HS-5 (cell line): ENCODE results near the gene TROAP.
"Not testable (repeated sequence)": the region's sequence is repeated elsewhere in the genome, so short reads cannot be mapped to it uniquely, and the experiment has no call there.

ENCODE experiments used
- DNase-seq: peaks from one replicate; pipeline ENCODE4 v3.0.0-alpha.2; 2012; ENCODE audit warnings: low read depth

The TROAP gene

GRCh38 chr12:49294086-49294803, 28.8 kb upstream of the TROAP start:
- DNase-seq: no peak

GRCh38 chr12:49294804-49295081, 28.3 kb upstream of the TROAP start:
- DNase-seq: no peak

GRCh38 chr12:49295082-49295936, 27.7 kb upstream of the TROAP start, which contains the start of gene PRPH:
PRPH (plus strand) TSS chr12:49295147; CDS start chr12:49295201, 54 bp downstream.
- DNase-seq: no peak

- no peak for DNase-seq
These were observed 26.8 kb upstream of the TROAP start for GRCh38 chr12:49296034-49296835.

- no peak for DNase-seq
These were observed 26.0 kb upstream of the TROAP start for GRCh38 chr12:49296836-49297694.

- no peak for DNase-seq
These were observed 25.4 kb upstream of the TROAP start for GRCh38 chr12:49297695-49298060.

- no peak for DNase-seq
These were observed 24.9 kb upstream of the TROAP start for GRCh38 chr12:49298160-49298559.

GRCh38 chr12:49301760-49302159, 21.3 kb upstream of the TROAP start:
- DNase-seq: no peak

- no peak for DNase-seq
These were observed 18.9 kb upstream of the TROAP start for GRCh38 chr12:49304161-49304560.

- no peak for DNase-seq
These were observed 17.1 kb upstream of the TROAP start for GRCh38 chr12:49305762-49306510.

- no peak for DNase-seq
These were observed 13.7 kb upstream of the TROAP start for GRCh38 chr12:49309386-49309785.

- not testable (repeated sequence) for DNase-seq
These were observed 12.5 kb upstream of the TROAP start for GRCh38 chr12:49310451-49311000.

GRCh38 chr12:49314811-49315210, 8.2 kb upstream of the TROAP start:
- no peak for DNase-seq

- not testable (repeated sequence) for DNase-seq
These were observed 5.9 kb upstream of the TROAP start for GRCh38 chr12:49317118-49317517.

GRCh38 chr12:49320411-49321103, 2.5 kb upstream of the TROAP start:
- not testable (repeated sequence) for DNase-seq

- DNase-seq: no peak
These were observed 718 bp upstream of the TROAP start for GRCh38 chr12:49322367-49322707.

GRCh38 chr12:49323524-49324097, 556 bp downstream of the TROAP start:
- no peak for DNase-seq

- DNase-seq: no peak
These were observed 2.6 kb downstream of the TROAP start for GRCh38 chr12:49325606-49326005.

GRCh38 chr12:49327368-49327767, 4.3 kb downstream of the TROAP start:
- DNase-seq: no peak

GRCh38 chr12:49327887-49328286, 4.8 kb downstream of the TROAP start:
- DNase-seq: no peak
